ENCODE measurements around the gene SLC4A8.
"Not testable (repeated sequence)": the region's sequence is repeated elsewhere in the genome, so short reads cannot be mapped to it uniquely, and the experiment has no call there.

SLC4A8 gene

DNA sequence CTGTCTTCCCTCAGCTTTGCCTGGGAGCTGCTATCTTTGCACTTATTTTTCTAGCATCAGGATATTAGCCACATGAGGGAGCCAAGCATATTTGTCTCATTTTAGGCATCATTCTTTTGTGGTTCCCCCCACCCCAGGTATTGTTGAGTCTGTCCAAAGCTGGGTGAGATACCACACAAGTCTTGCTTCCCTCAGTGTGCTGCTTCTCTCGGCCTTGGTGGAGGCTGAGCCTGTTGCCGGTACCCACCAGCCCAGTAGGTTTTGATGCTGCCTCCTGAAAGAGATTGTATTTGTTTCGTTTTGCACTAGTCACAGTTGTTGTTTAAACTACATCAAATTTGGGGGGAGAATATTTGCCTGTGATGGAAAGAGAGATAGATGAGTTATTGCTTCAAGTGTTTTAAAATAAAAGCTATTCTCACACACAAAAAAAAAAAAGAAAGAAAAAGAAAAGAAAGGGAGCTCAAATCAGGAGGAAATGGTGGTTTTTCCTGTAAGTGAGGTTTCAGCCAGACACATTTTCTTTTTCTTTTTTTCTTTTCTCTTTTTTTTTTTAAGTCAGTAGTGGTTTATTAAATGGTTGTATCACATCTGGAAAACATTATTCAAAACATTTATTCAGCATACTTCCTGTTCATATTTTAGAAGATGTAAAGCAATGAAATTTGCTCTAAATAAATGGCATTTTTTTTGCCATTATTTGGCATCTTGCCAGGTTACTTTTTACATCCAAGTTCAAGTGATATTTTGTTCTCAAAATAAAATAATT is 58.5 kb downstream of the SLC4A8 start:
- DNase-seq, result no peak

DNA sequence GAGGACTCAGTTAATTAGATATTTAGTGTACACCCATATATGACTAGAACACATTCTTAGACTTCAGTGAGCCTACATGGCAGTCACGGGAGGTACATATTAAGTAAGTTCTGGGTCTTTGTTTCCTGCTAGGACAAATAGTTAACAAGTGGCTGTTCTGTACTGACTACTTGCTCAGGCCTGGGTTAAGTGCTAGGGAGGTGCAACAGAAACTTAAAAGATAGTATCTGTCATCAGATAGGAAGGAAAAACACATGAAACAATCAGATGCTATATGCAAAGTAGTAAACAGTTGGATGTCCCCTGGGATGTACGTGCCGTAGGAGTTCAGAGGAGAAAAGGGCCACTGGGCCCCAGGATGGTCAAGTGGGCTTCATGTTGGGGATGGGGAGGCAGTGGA is 59.5 kb downstream of the SLC4A8 start:
- no peak for DNase-seq

DNA sequence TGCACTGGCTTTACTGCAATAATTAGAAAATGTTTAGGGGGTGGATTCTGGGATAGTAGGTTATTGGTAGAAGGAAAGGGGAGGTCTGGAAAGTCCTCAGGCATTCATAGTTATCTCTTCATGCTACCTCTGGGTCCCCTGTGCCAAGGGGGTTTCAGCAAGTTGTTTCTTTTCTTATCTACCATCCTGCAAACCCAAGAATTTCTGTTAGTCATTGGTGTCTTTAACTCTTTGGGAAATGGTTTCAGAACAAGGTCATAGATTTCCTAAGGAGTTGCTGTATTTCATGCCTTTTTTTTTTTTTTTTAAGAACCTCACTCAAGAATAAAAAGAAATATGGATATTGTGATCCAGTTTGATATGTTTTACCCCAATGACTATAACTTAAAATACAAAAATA is 63.6 kb downstream of the SLC4A8 start:
- no peak for DNase-seq

DNA sequence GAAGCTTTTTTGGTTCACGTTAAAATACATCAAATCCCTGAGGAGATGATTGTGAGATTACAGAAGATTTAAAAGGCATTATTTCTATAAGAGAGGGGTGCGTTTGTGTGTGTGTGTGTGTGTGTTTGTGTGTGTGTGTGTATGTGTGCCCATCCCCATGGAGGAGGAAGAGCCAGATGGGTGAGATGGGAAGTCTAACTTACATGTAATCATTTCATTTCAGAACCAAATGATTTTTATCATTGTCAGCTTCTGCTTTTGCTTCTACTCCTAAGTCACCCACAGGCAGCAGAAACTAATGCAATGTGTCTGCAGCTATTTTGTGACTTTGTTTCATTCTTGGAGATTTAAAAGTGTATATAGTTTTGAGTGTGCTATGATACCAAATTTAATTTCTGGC is 68.7 kb downstream of the SLC4A8 start:
- no peak for DNase-seq

DNA sequence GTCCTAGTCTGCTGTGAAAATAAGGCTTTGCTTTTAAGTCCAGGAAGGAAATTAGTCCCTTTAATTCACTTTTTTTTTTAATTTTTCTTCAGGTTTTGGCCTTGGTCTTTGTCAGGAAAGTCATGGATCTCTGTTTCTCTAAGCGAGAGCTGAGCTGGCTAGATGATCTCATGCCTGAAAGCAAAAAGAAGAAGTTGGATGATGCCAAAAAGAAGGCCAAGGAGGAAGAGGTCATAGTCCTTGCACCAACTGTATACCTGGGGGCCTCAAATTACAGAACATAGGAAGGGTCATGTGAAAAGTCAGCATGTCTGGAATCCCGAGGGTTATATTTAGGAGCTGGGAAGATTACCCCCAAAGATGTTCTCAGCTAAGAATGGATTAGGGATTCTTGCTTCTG is 72.3 kb downstream of the SLC4A8 start:
- no peak for DNase-seq

DNA sequence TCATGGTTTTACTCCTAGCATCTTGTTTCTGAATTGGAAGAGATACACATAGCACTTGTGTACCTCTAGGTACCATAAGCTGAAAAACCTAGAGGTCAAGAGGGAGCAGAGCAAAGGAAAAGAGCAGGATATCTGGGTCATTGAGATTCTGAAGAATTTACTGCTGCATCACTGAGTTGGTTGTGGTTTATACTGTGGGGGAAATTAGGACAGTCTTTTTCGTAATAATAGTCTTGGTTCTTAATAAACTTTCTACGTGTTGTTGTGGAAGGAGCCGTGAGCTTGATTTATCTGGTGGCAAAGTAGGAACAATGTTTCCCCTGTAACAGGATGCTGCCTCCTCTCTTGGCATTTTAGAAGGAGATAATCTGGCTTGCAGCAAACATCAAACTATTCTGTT is 80.2 kb downstream of the SLC4A8 start:
- no peak for DNase-seq

DNA sequence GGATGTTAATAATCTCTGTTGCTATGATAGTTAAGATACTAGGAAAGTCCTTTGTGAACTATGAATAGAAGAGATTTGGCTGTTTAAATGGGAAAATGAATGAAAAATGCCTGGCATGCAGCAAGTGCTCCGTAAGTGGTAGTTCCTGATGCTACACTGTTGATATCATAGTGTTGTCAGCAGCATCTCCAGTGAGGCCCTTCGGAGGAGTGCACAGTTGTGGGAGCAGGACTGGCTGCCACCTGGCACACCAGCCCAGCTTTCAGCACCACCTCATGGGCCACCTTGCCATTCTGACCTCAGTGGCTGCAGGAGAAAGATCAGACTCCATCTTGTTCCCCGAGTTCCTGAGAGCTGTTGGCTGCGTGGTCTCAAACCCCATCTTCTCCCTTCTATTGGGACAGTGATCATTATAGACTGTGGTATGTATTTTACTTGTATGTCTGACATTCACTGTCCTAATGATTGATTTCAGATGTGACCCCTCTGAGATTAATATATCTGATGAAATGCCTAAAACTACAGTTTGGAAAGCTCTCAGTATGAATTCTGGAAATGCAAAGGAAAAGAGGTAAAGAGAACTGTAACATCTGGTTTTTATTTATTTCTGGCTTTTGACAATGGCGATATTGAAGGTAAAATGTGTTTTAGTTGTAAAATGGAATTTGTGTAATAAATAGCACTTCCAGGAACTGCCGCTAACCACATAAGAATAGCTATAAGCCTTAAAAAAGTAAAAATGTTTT is 80.9 kb downstream of the SLC4A8 start:
- no peak for DNase-seq

DNA sequence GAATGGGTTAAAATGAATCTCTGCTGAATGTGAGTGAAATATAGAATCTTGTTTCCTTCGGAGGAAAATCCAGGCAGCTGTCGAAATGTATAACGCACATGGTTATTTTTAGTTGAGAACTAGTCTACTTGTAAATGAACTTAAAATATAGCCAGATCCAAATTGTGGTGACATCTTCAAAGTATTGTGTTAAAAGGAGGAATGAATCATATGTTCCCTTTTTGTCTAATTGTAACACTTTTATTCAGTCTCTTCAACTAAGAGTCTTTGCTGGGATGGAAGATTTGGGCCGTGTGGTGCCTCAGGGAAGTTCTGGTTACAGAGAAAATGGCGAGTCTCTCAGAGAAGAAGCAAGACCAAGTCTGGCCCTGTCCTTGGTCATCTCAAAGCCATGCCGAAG is 82.5 kb downstream of the SLC4A8 start:
- no peak for DNase-seq

DNA sequence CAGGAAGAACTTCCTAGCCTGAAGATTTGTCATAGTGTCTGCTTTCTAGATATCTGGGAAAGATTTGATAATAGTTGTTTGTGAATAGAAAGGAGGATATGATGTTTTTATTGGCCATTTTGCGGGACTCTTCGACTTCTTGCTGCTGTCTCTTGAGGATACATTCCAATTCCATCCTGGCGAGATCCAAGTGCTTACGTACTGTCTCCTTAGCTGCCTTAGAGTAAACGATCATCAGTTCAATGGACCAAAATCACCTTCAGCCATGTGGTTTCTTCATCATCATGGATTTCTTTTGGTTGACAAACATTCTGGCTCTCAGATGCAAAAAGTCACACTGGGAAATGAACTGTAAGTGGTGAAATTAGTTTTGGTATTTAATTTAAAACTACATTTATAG is 83.7 kb downstream of the SLC4A8 start:
- DNase-seq, result no peak

DNA sequence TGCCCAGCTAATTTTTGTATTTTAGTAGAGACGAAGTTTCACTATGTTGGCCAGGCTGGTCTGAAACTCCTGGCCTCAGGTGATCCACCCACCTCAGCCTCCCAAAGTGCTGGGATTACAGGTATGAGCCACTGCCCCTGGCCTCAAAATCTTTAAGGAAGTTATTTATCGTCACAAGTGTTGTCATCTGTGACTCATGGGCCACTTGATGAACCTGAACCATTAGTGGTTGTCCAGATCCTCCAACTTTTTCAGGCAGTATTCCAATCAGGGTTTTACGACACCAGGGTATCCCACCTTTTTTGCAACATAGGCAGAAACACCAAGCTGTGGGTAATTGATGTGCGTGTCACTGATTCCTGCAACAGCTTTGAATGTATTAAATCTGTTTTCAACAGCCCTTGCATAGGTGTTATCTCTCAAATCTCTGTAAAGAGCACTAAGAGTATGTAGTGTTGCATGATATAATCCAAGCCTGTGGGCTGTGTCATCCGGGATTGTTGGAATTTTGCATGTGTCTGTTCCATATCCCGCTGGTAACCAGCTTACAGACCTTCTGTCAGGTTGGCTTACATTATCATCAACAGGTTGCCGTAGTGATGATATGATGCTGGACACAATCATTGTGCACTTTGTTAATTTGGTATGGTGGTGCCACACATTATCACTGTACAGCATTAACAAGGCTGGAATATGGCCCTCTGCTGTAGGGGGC is 87.1 kb downstream of the SLC4A8 start:
- DNase-seq, result no peak

DNA sequence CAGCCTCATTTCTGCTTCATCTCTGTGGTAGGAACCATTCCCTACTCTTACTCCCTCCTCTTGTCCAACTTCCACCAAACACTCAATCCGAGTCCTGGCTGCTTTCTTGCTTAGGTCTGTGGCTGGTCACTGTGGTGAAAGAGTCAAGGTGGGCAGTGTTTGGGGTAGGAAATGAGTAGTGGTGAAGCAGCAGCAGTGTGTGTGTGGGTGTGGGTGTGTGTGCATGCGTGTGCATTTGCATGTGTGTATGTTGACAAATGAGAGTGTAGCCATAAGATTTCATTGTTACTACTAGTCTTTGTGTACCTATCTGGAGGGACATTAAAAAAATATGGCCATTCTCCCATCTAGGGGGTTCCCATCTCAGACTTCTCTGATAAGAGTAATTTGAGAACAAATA is 87.8 kb downstream of the SLC4A8 start:
- DNase-seq, result no peak

DNA sequence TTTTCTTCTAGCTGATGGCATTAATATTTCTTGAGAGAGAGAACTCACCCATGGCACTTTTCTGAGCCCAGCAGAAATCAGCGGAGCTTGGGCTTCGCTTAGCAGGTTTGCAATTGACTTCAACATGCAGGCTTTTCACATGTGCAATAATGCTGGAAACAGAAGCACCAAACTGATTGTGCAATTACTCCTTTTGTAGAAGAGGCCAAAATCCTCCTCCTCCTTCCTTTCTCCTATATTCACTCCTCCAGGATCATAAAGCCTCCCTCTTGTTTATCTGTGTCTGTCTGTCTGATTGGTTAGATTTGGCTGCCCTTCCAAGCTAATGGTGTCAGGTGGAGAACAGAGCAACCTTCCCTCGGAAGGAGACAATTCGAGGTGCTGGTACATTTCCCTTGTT is 90.4 kb downstream of the SLC4A8 start:
- not testable (repeated sequence) for DNase-seq

DNA sequence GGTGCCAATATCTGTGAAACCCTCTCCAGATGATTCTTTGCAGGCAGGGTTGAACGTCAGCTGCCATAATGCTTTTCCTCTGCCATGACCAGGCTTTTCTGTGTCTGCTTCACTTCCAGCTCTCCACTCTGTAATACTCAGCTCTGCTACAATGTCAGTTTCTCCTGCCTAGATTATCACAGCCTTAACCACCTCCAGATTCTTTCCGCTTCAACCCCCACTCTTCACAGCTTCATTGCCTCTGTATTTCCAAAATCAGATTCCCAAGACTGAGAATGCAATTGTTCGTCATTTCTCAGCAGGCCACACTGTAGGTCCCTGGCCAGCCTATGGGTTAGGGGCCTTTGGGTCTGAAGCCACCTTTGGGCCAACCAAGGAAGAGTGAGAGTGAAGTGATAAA is 92.7 kb downstream of the SLC4A8 start:
- no peak for DNase-seq

DNA sequence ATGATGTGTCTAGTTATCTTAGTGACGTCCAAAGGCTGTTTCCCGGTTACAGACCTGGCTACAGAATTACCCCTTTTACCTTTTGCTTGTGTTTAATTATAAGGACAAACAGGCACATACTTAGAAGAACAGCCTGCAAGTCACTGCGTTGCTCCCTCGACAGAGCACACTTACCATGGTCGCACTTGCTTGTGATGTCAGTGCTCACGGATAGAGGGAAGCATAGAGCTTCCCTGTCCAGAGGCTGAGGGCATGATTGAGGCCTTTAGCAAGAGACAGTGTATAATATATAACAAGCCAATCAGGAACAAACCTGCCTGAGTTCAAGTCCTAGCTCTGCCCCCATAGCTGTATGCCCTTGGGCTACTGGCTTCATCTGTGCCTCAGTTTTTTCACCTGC is 93.2 kb downstream of the SLC4A8 start:
- no peak for DNase-seq

DNA sequence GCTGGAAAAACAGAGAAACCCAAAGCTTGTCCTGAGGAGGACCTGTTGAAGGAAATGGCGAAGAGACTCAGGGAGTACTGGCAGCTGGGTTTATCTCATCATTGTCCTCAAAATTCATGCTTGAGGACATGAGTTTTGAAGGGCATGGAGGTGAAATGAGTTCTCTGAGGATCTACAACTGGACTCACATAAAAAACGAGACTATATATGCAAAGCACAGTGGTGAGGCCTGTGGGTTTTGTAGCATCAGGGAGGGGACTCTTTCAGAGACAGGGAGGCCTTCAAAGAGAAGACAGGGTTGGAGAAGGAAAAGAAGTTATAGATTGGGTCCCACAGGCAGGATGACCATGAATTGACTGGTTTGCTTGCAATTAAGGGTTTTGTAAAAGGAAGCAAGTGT is 95.1 kb downstream of the SLC4A8 start:
- no peak for DNase-seq

DNA sequence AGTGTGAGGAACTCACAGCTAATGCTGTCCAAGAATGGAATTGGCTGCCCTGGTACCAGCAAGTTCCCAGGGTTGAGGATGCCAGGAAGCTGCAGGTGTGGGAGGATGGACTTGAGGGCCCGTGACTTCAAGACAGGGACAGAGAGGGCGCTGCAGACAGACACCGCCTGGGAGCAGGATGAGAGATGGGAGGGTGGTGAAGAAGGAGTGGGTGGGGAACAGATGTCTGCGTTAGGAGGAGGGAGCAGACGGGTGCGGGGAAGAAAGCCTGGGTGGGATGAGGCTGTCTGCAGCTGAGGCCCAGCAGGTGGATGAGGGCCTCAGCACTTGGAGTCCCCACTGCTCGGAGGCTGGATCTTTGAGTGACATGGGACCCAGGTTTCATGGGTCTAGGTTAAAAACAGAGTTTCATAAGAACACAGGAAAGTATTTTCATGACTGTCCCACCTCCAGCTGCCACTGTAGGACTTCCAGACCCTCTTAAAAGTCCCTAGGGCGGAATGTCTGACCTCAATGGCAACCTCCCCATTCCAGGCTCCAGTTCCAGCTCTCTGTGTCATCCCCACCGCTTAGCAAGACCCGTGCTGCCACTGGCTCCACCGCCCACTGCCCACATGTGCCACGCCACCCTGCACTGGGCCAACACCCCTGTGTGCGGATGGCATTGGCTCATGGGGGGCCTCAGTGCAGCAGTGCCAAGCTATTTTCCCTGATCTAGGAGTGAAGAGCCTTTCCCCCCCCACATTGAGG is 96.1 kb downstream of the SLC4A8 start:
- DNase-seq, result no peak

DNA sequence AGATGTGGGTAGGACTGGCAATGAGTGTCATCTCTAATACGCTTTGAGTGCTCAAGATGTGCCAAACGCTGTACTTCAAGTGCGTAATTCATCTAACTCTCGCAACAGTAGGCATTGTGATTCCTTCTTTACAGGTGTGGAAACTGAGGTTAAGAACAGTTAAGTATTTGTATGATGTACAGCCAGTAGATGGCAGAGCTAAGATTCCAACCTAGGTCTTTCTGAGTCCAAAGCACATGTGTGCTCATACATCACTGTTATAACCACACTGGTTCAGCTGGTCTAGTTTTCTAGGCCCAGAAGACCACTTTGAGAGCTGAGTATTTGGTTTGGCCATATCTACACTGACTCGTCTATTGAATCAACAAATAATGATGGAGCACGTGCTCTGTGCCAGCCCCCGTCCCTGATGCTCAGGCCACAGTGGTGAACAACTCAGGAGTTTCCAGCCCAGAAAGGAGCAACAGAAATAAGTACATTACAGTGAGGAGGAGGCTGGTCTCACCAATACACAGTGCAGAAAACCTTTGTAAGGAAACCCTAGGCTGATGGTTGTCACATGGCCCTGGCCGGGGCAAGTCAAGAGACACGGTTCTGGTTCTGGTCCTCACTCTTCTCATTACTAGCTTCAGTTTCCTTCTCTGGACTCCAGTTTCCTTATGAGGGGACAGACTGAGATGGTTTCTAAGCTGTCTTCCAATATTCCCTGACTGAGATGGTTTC is 97.1 kb downstream of the SLC4A8 start:
- DNase-seq, result no peak

DNA sequence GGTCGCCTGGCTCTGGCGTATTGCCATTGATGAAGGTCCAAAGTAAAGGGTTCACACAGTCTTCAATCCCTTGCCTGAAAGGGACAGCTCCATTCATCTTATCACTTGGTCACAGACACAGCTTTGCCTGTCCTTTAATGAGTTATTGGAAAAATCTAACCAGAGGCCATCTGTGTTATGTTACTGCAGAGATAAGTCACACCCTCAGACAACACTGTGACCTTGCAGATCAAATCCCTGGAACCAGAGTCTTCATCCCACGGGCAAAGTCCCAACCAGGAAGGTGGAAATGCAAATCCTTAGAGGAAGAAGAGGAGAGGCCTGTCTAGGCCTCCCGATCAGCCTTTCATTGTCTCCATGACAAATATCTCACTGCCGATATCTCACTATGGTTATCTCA is 98.1 kb downstream of the SLC4A8 start:
- no peak for DNase-seq

DNA sequence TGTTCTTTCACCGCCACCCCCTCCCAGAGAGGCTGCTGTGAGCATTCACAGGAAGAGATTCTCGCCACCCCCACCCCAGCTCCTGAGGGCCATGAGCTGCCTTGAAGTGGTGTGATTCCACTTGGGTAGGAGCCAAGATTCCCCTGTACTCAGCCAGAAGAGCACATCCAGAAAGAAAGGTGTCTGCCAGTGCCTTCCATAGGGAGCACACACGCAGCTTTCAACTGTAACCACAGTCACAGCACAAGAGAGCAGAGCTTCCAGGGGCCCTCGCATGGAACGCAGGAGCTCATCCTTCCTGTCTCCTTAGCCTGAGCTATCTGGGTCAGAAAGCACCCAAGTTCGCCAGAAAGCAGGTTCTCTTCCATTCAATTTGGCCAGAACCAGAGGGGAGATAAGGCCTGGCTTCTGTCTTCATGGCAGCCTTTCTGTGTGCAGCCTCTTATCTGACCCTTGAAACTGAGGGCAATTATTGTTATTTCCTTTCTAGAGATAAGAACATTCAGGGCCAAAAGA is 99.8 kb downstream of the SLC4A8 start:
- DNase-seq, result no peak

DNA sequence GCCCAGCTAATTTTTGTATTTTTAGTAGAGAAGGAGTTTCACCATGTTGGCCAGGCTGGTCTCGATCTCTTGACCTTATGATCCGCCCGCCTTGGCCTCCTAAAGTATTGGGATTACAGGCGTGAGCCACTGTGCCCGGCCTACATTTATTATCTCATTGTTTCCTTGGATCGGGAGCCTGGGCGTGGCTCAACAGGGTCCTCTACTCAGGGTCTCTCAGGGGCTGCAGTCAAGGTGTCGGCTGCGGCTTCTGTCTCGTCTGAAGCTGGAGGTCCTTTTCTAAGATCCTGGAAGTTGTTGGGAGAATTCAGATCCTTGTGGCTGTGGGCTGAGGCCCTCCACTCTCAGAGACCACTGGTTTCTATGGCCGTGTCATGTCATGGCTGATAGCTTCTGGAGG is 100.9 kb downstream of the SLC4A8 start:
- no peak for DNase-seq

DNA sequence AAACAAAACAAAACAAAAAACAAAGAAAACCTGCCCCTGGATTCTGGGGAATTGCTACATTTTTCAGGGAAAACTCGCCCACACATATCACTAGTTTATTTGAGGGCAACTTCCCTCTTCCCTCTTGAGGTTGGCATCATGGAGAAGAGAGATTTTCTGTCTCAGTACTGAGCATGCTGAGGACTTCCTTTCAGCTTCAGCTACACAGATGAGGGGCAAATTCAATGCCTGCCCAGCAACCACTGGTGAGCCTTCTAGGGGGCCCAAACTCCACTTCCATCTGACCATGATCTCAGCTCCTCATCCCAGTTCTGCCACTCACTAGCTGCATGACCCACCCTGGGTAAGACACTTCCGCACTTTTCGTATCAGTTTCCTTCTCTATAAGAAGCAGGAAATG is 103.3 kb downstream of the SLC4A8 start:
- DNase-seq, result no peak

Measured in NCI-H2081 treated with DMSO at 0.1 percent for 48 hours (cell line).